Dedifferentiated amniotic fluid mesenchymal stem cell (primary cell): ENCODE measurements around the gene REELD1.

Source experiments
- DNase-seq: peaks from one replicate; pipeline ENCODE4 v3.0.0-alpha.2; 2016; ENCODE audit errors: extremely low spot score

REELD1 gene

GRCh38 chr4:146224326-146224966 is 10.1 kb downstream of the REELD1 start:
- no peak for DNase-seq

GRCh38 chr4:146229406-146229805 is 15.1 kb downstream of the REELD1 start:
- DNase-seq: no peak

- no peak for DNase-seq
Observed at GRCh38 chr4:146232131-146232722, 17.9 kb downstream of the REELD1 start.

- no peak for DNase-seq
Observed at GRCh38 chr4:146235654-146236177, 21.4 kb downstream of the REELD1 start.

- no peak for DNase-seq
Observed at GRCh38 chr4:146236216-146236615, 21.9 kb downstream of the REELD1 start.

GRCh38 chr4:146237092-146237491 is 22.8 kb downstream of the REELD1 start:
- no peak for DNase-seq

- DNase-seq: no peak
Observed at GRCh38 chr4:146238107-146238506, 23.8 kb downstream of the REELD1 start.

- no peak for DNase-seq
Observed at GRCh38 chr4:146243141-146243882, 29.0 kb downstream of the REELD1 start.

- DNase-seq: no peak
Observed at GRCh38 chr4:146243883-146244277, 29.5 kb downstream of the REELD1 start.

GRCh38 chr4:146244496-146244895 is 30.2 kb downstream of the REELD1 start:
- DNase-seq: no peak

GRCh38 chr4:146245246-146245645 is 30.9 kb downstream of the REELD1 start:
- DNase-seq: no peak

GRCh38 chr4:146245850-146246249 is 31.5 kb downstream of the REELD1 start:
- no peak for DNase-seq

- DNase-seq: no peak
Observed at GRCh38 chr4:146246381-146246780, 32.0 kb downstream of the REELD1 start.

- DNase-seq: no peak
Observed at GRCh38 chr4:146247356-146247755, 33.0 kb downstream of the REELD1 start.

GRCh38 chr4:146252969-146253611 is 38.8 kb downstream of the REELD1 start:
- DNase-seq: no peak

GRCh38 chr4:146255463-146255862 is 41.1 kb downstream of the REELD1 start:
- DNase-seq: no peak

- no peak for DNase-seq
Observed at GRCh38 chr4:146255874-146256273, 41.5 kb downstream of the REELD1 start.

- DNase-seq: no peak
Observed at GRCh38 chr4:146256328-146256727, 42.0 kb downstream of the REELD1 start.

GRCh38 chr4:146257511-146257910 is 43.2 kb downstream of the REELD1 start:
- DNase-seq: no peak

- DNase-seq: no peak
Observed at GRCh38 chr4:146260521-146260920, 46.2 kb downstream of the REELD1 start.

- DNase-seq: no peak
Observed at GRCh38 chr4:146261041-146261440, 46.7 kb downstream of the REELD1 start.

GRCh38 chr4:146263793-146264192 is 49.5 kb downstream of the REELD1 start:
- no peak for DNase-seq
